HepG2 (cell line): ENCODE data around the gene CAV3. TPM values are rescaled to one million over a fixed set of nuclear protein-coding genes. Genes with fewer than 3 reads are reported as not detected.

ENCODE experiments used
- ATAC-seq: fragments of 200-7000 bp; cut with Tn5 transposase; 3 replicates; pipeline ENCODE4 v1.9.1; 2020; ENCODE audit warnings: mild to moderate bottlenecking, moderate library complexity
- BruUV-seq: library from RNA; stranded (reverse); fragments of 400-500 nt; replicated peaks from 2 replicates; lab custom pipeline; 2021; lab: Mats Ljungman, UMichigan
- CTCF ChIA-PET: fragments of 300-600 bp; formaldehyde crosslinking; extraction: SDS; loops from one replicate; lab custom pipeline; 2021; ENCODE audit warnings: low total read pairs, inconsistent platforms, low intra/inter-chr PET ratio; lab: Yijun Ruan, JAX
- POLR2A ChIA-PET: fragments of 350-600 bp; sonication (Branson Sonifier 250); formaldehyde crosslinking; loops from one replicate; lab custom pipeline; 2020; ENCODE audit warnings: antibody characterized with exemption, inconsistent platforms; lab: Yijun Ruan, JAX
- DNase-seq: peaks from one replicate; pipeline ENCODE4 v3.0.0-alpha.2; 2015; ENCODE audit warnings: low spot score
- FAIRE-seq: peaks from 3 replicates; lab custom pipeline; 2011; peaks lifted over from hg19 to GRCh38; lab: Jason Lieb, UNC
- H2AFZ ChIP-seq: one replicate; pipeline ENCODE4 v1.6.1; 2011; ENCODE audit warnings: low read length, inconsistent platforms
- H3K27ac ChIP-seq: fragments of 300-600 bp; 3 replicates; pipeline ENCODE4 v1.8.0; 2011; ENCODE audit warnings: mixed run types, mild to moderate bottlenecking, mixed read lengths, low read length, inconsistent platforms; ENCODE audit not compliant: insufficient read depth; ENCODE audit errors: extremely low read length
- H3K27me3 ChIP-seq, 2 experiments: fragments of 200-600 bp in 1 of 2; 2 replicates in 1 of 2; 3 replicates in 1 of 2; pipeline versions ENCODE4 v1.6.0 to v1.8.0; 2011; ENCODE audit warnings: low read length in 2 of 2, mild to moderate bottlenecking in 2 of 2, moderate library complexity in 2 of 2, inconsistent platforms in 1 of 2; ENCODE audit not compliant: insufficient read depth in 2 of 2, control insufficient read depth in 1 of 2
- H3K36me3 ChIP-seq, 2 experiments: fragments of 200-600 bp in 1 of 2; replicated peaks in 1 of 2; 2 replicates in 1 of 2; 3 replicates in 1 of 2; pipeline versions ENCODE4 v1.5.1 to v1.8.0; 2011; ENCODE audit warnings: low read length in 2 of 2, inconsistent platforms in 1 of 2; ENCODE audit not compliant: insufficient read depth in 2 of 2, control insufficient read depth in 1 of 2
- H3K4me1 ChIP-seq: 2 replicates; pipeline ENCODE4 v1.5.1; 2012; ENCODE audit warnings: low read length, inconsistent platforms; ENCODE audit not compliant: insufficient read depth
- H3K4me2 ChIP-seq: 2 replicates; pipeline ENCODE4 v1.6.0; 2011; ENCODE audit warnings: low read depth, low read length, inconsistent platforms
- H3K4me3 ChIP-seq, 3 experiments: fragments of 200-600 bp in 1 of 3; sonication (generic), shearing (Covaris generic) in 1 of 3; replicated peaks in 1 of 3; 2 replicates each; pipeline ENCODE4 v1.5.1; 2011 to 2016; ENCODE audit warnings: low read length in 3 of 3, inconsistent platforms in 2 of 3, low read depth in 2 of 3, mild to moderate bottlenecking in 2 of 3, control low read depth in 1 of 3, mixed read lengths in 1 of 3; ENCODE audit not compliant: insufficient read depth in 1 of 3
- H3K79me2 ChIP-seq: one replicate; pipeline ENCODE4 v1.6.1; 2011; ENCODE audit warnings: low read length, inconsistent platforms; ENCODE audit not compliant: insufficient read depth
- H3K9ac ChIP-seq: 2 replicates; pipeline ENCODE4 v1.6.0; 2011; ENCODE audit warnings: mild to moderate bottlenecking, low read depth, low read length, inconsistent platforms; ENCODE audit not compliant: insufficient read depth
- H3K9me3 ChIP-seq: 2 replicates; pipeline ENCODE4 v1.5.1; 2012; ENCODE audit warnings: mild to moderate bottlenecking, low read length
- H4K20me1 ChIP-seq: 2 replicates; pipeline ENCODE4 v1.6.0; 2011; ENCODE audit warnings: inconsistent platforms, mild to moderate bottlenecking, low read length, moderate library complexity; ENCODE audit not compliant: insufficient read depth
- NFE2 ChIP-seq: sonication (generic); formaldehyde crosslinking; IDR thresholded peaks from 2 replicates; pipeline ENCODE4 v1.4.0; 2020; ENCODE audit warnings: missing genetic modification reagents
- PTBP1 ChIP-seq: fragments of 200-400 bp; formaldehyde crosslinking; IDR thresholded peaks from 2 replicates; pipeline ENCODE4 v1.6.1; 2018; ENCODE audit warnings: low read length, low read depth; ENCODE audit not compliant: poor library complexity, severe bottlenecking
- ZFP36L1 ChIP-seq: sonication (generic); formaldehyde crosslinking; IDR thresholded peaks from 2 replicates; pipeline ENCODE4 v1.8.0; 2022; ENCODE audit warnings: mild to moderate bottlenecking, missing genetic modification reagents, moderate library complexity
- ZNF343 ChIP-seq: sonication (generic); formaldehyde crosslinking; IDR thresholded peaks from 2 replicates; pipeline ENCODE4 v1.4.0; 2020; ENCODE audit warnings: mild to moderate bottlenecking, missing genetic modification reagents
- ZNF367 ChIP-seq: sonication (generic); formaldehyde crosslinking; IDR thresholded peaks from 2 replicates; pipeline ENCODE4 v1.4.0; 2020; ENCODE audit warnings: missing genetic modification reagents, borderline replicate concordance
- WGBS: methylation state at CpG from one replicate; pipeline ENCODE4 v1.1.6; 2017; ENCODE audit warnings: low lambda C conversion rate; 5-methylcytosine and 5-hydroxymethylcytosine counted together
- in situ Hi-C: cut with HindIII; loops from 2 replicates; pipeline ENCODE4 v1.10.0; 2017; ENCODE audit warnings: low pct_unique_long_range_greater_than_20kb; ENCODE audit not compliant: extremely low pct_ligation_motif_present
- intact Hi-C: fragments of 100-400 bp; cut with micrococcal nuclease; formaldehyde crosslinking; loops from one replicate; pipeline ENCODE4 v1.10.0; 2022; ENCODE audit not compliant: unreplicated experiment
- polyA plus RNA-seq, 8 experiments: library from polyadenylated mRNA; depleted of rRNA in 3 of 8; stranded (reverse) in 7 of 8; unstranded in 1 of 8; fragments of >200 nt; fragmentation: Illumina TruSeq in 4 of 8; extraction: Trizol in 4 of 8; gene quantifications; 2 replicates each; pipeline versions ENCODE4 v1.2.1 to v1.2.3, GENCODE V29; 2011 to 2016; ENCODE audit warnings: low read depth in 4 of 8, missing spikeins in 1 of 8, mixed read lengths in 1 of 8; ENCODE audit not compliant: insufficient read depth in 1 of 8
- total RNA-seq, 5 experiments: library from RNA; depleted of rRNA; stranded (reverse); fragments of >200 nt; fragmentation: Illumina TruSeq; extraction: Trizol; gene quantifications; 2 replicates each; pipeline ENCODE4 v1.2.3, GENCODE V29; 2016; ENCODE audit warnings: low read depth in 1 of 5
- TF ChIP-seq, protein P1 (sequence below): sonication (generic); formaldehyde crosslinking; IDR thresholded peaks from 2 replicates; pipeline ENCODE4 v1.8.0; 2022; ENCODE audit warnings: missing genetic modification reagents, low read depth, mild to moderate bottlenecking, borderline replicate concordance
- TF ChIP-seq, protein P2 (sequence below): sonication (generic); formaldehyde crosslinking; IDR thresholded peaks from 2 replicates; pipeline ENCODE4 v1.8.1; 2023; ENCODE audit warnings: mild to moderate bottlenecking, inconsistent platforms, moderate library complexity, missing genetic modification reagents, borderline replicate concordance

CAV3 gene
- total and polyA plus RNA-seq, 2 of the 13 experiments (the other 11 are each of a cell fraction or from before 2014, with no cell fraction given): not detected

DNA sequence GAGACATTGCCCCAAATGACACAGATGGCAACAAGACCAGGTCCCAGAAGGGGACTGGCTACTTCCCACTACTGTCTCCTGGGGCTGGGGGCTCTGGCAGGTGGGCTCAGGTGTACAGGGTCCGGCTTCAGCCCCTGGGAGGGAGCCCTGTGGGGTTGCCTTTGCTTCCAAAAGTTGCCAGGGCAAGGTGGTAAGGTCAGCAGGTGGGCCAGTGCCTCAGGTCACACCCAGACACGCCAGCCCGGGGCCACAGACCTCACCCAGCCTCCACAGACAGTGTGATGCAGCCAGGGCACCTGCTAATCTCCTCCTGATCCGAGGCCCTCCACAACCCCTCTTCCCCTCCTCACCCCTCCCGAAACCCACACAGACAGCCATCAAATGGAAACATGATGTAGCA is 28.3 kb downstream of the CAV3 start:
- 15% methylated on average over 5 of the region's 5 CpGs for WGBS
- Histone ChIP-seq H3K27me3 (peaks cover 0 to 15% of the 10 kb centered on the region in 2 experiments; a peak in 2 of 5 replicates), H3K79me2 (no peaks in the 10 kb centered on the region), H2AFZ (no peak overlapping the region), H3K9ac (no peak overlapping the region), H3K9me3 (no peaks in the 10 kb centered on the region), H3K4me3 (no peak overlapping the region), H3K4me2 (no peak overlapping the region), H3K4me1 (peaks cover 23% of the 10 kb centered on the region), H3K27ac (no peak overlapping the region), H3K36me3 (no peaks in the 10 kb centered on the region), H4K20me1 (no peaks in the 10 kb centered on the region)
- in situ Hi-C loops (no loop called here), intact Hi-C loops (no loop called here)
- no peak for ATAC-seq
- no peak for FAIRE-seq
- no TSS peak for BruUV-seq
- DNase-seq: no peak
- ChIA-PET POLR2A (no interaction called here), CTCF (no interaction called here)
- TF ChIP-seq ZFP36L1 (CRISPR knock-in tag) (no peak), PTBP1 (no peak), ZNF343 (no peak), ZNF367 (CRISPR knock-in tag) (no peak), NFE2 (no peak)
- TF ChIP-seq, protein P1, sequence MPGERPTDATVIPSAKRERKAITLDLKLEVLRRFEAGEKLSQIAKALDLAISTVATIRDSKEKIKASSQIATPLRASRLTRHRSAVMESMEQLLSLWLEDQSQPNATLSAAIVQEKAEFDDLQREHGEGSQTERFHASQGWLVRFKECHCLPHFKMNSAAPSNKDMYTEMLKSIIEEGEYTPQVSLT: no peak
- TF ChIP-seq, protein P2, sequence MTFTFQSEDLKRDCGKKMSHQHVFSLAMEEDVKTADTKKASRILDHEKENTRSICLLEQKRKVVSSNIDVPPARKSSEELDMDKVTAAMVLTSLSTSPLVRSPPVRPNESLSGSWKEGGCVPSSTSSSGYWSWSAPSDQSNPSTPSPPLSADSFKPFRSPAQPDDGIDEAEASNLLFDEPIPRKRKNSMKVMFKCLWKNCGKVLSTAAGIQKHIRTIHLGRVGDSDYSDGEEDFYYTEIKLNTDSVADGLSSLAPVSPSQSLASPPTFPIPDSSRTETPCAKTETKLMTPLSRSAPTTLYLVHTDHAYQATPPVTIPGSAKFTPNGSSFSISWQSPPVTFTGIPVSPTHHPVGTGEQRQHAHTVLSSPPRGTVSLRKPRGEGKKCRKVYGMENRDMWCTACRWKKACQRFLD (CRISPR knock-in tag): no peak
